Naive thymus-derived CD4-positive, alpha-beta T cell (primary cell): ENCODE measurements around the gene CACNA1C. TPM values are rescaled to one million over a fixed set of nuclear protein-coding genes. Genes with fewer than 3 reads are reported as not detected.

Source experiments
- ATAC-seq: fragments of 150-1000 bp; cut with Tn5 transposase; 2 replicates; pipeline ENCODE4 v1.10.0; 2021; ENCODE audit warnings: mild to moderate bottlenecking, moderate library complexity
- CTCF ChIA-PET: fragments of 350-600 bp; sonication (Branson Sonifier 250); formaldehyde crosslinking; loops from one replicate; lab custom pipeline; 2021; ENCODE audit warnings: antibody characterized with exemption; lab: Charles Lee
- POLR2A ChIA-PET: fragments of 350-600 bp; sonication (Branson Sonifier 250); formaldehyde crosslinking; loops from one replicate; lab custom pipeline; 2021; ENCODE audit warnings: antibody characterized with exemption, inconsistent platforms; lab: Charles Lee
- DNase-seq, 9 donors: peaks; one replicate each; pipeline versions ENCODE4 v3.0.0 to v3.0.0-alpha.2; 2020 to 2022; ENCODE audit warnings: mixed read lengths in 1 of 9
- H3K27ac ChIP-seq: one replicate; pipeline ENCODE4 v1.7.0; 2013; ENCODE audit warnings: mild to moderate bottlenecking, low read depth, low read length, moderate library complexity
- H3K27me3 ChIP-seq, 2 donors: one replicate each; pipeline ENCODE4 v1.7.0; 2013; ENCODE audit warnings: low read length in 2 of 2, mild to moderate bottlenecking in 2 of 2, moderate library complexity in 2 of 2; ENCODE audit not compliant: control insufficient read depth in 2 of 2, insufficient read depth in 2 of 2
- H3K36me3 ChIP-seq, 3 experiments: 1 replicate in 2 of 3; 2 replicates in 1 of 3; pipeline ENCODE4 v1.7.0; 2013; ENCODE audit warnings: low read length in 3 of 3, mild to moderate bottlenecking in 3 of 3, moderate library complexity in 1 of 3; ENCODE audit not compliant: insufficient read depth in 3 of 3, control insufficient read depth in 2 of 3
- H3K4me1 ChIP-seq, 2 donors: one replicate each; pipeline ENCODE4 v1.7.0; 2013; ENCODE audit warnings: low read length in 2 of 2, mild to moderate bottlenecking in 2 of 2, moderate library complexity in 1 of 2; ENCODE audit not compliant: control insufficient read depth in 2 of 2, insufficient read depth in 2 of 2
- H3K4me3 ChIP-seq: 2 replicates; pipeline ENCODE4 v1.7.0; 2013; ENCODE audit warnings: mild to moderate bottlenecking, low read length
- H3K9me3 ChIP-seq, 3 experiments: 1 replicate in 2 of 3; 2 replicates in 1 of 3; pipeline ENCODE4 v1.7.0; 2013; ENCODE audit warnings: low read length in 3 of 3; ENCODE audit not compliant: control insufficient read depth in 2 of 3
- H3K27ac Mint-ChIP-seq, 9 donors: one replicate each; pipeline ENCODE4 v1.8.0; 2020 to 2022; ENCODE audit warnings: mixed read lengths in 9 of 9, mild to moderate bottlenecking in 8 of 9, moderate library complexity in 5 of 9, inconsistent platforms in 2 of 9
- H3K27me3 Mint-ChIP-seq, 5 donors: one replicate each; pipeline ENCODE4 v1.8.0; 2021 to 2022; ENCODE audit warnings: mixed read lengths in 5 of 5, mild to moderate bottlenecking in 1 of 5
- H3K36me3 Mint-ChIP-seq, 5 donors: one replicate each; pipeline ENCODE4 v1.8.0; 2020 to 2022; ENCODE audit warnings: mixed read lengths in 5 of 5, mild to moderate bottlenecking in 3 of 5, inconsistent platforms in 1 of 5
- H3K4me1 Mint-ChIP-seq, 7 donors: one replicate each; pipeline ENCODE4 v1.8.0; 2020 to 2022; ENCODE audit warnings: mixed read lengths in 7 of 7, mild to moderate bottlenecking in 3 of 7, inconsistent platforms in 1 of 7
- H3K4me3 Mint-ChIP-seq, 10 donors: one replicate each; pipeline ENCODE4 v1.8.0; 2020 to 2022; ENCODE audit warnings: mild to moderate bottlenecking in 10 of 10, mixed read lengths in 10 of 10, moderate library complexity in 6 of 10, inconsistent platforms in 2 of 10
- H3K9me3 Mint-ChIP-seq, 11 donors: one replicate each; pipeline ENCODE4 v1.8.0; 2020 to 2022; ENCODE audit warnings: mixed read lengths in 11 of 11, mild to moderate bottlenecking in 4 of 11, inconsistent platforms in 1 of 11, moderate library complexity in 1 of 11
- intact Hi-C, 2 donors: fragments of 100-400 bp; cut with micrococcal nuclease; formaldehyde crosslinking; loops; one replicate each; pipeline ENCODE4 v1.15.1; 2023
- polyA plus RNA-seq, 2 donors: library from polyadenylated mRNA; unstranded; fragments of 300-500 nt; fragmentation: Illumina TruSeq; gene quantifications; one replicate each; pipeline ENCODE4 v1.2.3, GENCODE V29; 2021
- total RNA-seq, 6 experiments: library from RNA in 5 of 6; stranded (reverse) in 5 of 6; gene quantifications; 1 replicate in 5 of 6; 2 replicates in 1 of 6; pipeline ENCODE4 v1.2.3 and lab custom pipeline; 2021 to 2026

Gene CACNA1C
- total and polyA plus RNA-seq, 7 experiments from 2014 or later: 0.04 to 0.48 (median 0.08) TPM

GRCh38 chr12:2011643-2012607, 40.9 kb upstream of the CACNA1C start:
- Mint-ChIP-seq H3K27me3 (peaks cover 0 to 22% (median 0%) of the 10 kb centered on the region in 5 donors), H3K9me3 (no peaks in the 10 kb centered on the region), H3K4me3 (no peak overlapping the region), H3K36me3 (no peaks in the 10 kb centered on the region), H3K4me1 (no peaks in the 10 kb centered on the region), H3K27ac (no peak overlapping the region)
- no peaks in the 10 kb centered on the region for H3K27me3 ChIP-seq
- DNase-seq (no peak), ATAC-seq (no peak)
- no peaks in the 10 kb centered on the region for H3K4me1 ChIP-seq
- ChIA-PET POLR2A (interaction anchor here (0.6 kb wide), 1 partner anchor 94 kb away, joined by 3 read pairs; no protein-coding TSS in a partner anchor), CTCF (no interaction called here)
- H3K36me3 ChIP-seq: no peaks in the 10 kb centered on the region
- H3K27ac ChIP-seq: no peak overlapping the region
- H3K9me3 ChIP-seq: no peaks in the 10 kb centered on the region
- no peak overlapping the region for H3K4me3 ChIP-seq
- intact Hi-C loops: no loop called here

GRCh38 chr12:2013086-2013485, 39.7 kb upstream of the CACNA1C start:
- H3K27me3 Mint-ChIP-seq: peaks cover under 1 to 22% (median 10%) of the 10 kb centered on the region in 5 donors
- no peaks in the 10 kb centered on the region for H3K4me1 Mint-ChIP-seq
- Histone ChIP-seq H3K4me3 (no peak overlapping the region), H3K9me3 (no peaks in the 10 kb centered on the region), H3K36me3 (no peaks in the 10 kb centered on the region), H3K27me3 (no peaks in the 10 kb centered on the region), H3K27ac (no peak overlapping the region), H3K4me1 (no peaks in the 10 kb centered on the region)
- ATAC-seq (no peak), DNase-seq (no peak)
- ChIA-PET CTCF (no interaction called here), POLR2A (no interaction called here)
- H3K4me3 Mint-ChIP-seq: no peak overlapping the region
- H3K9me3 Mint-ChIP-seq: no peaks in the 10 kb centered on the region
- H3K36me3 Mint-ChIP-seq: no peaks in the 10 kb centered on the region
- intact Hi-C loops: no loop called here
- no peak overlapping the region for H3K27ac Mint-ChIP-seq

GRCh38 chr12:2013527-2014223, 39.1 kb upstream of the CACNA1C start:
- H3K4me1 ChIP-seq: no peaks in the 10 kb centered on the region
- DNase-seq (no peak), ATAC-seq (no peak)
- H3K4me3 ChIP-seq: no peak overlapping the region
- Mint-ChIP-seq H3K4me3 (no peak overlapping the region), H3K27me3 (peaks cover 4 to 26% (median 14%) of the 10 kb centered on the region in 5 donors), H3K9me3 (no peaks in the 10 kb centered on the region), H3K36me3 (no peaks in the 10 kb centered on the region), H3K4me1 (no peaks in the 10 kb centered on the region), H3K27ac (no peak overlapping the region)
- H3K27me3 ChIP-seq: no peaks in the 10 kb centered on the region
- no peak overlapping the region for H3K27ac ChIP-seq
- H3K9me3 ChIP-seq: no peaks in the 10 kb centered on the region
- H3K36me3 ChIP-seq: no peaks in the 10 kb centered on the region
- POLR2A ChIA-PET: no interaction called here
- intact Hi-C loops: no loop called here
- CTCF ChIA-PET: no interaction called here

GRCh38 chr12:2014231-2014630, 38.6 kb upstream of the CACNA1C start:
- CTCF ChIA-PET: no interaction called here

GRCh38 chr12:2016862-2017545, 35.8 kb upstream of the CACNA1C start:
- Histone ChIP-seq H3K4me1 (no peaks in the 10 kb centered on the region), H3K27me3 (no peaks in the 10 kb centered on the region), H3K9me3 (no peaks in the 10 kb centered on the region), H3K36me3 (no peaks in the 10 kb centered on the region), H3K4me3 (no peak overlapping the region), H3K27ac (no peak overlapping the region)
- H3K4me3 Mint-ChIP-seq: no peak overlapping the region
- no peak for DNase-seq
- ATAC-seq: no peak
- intact Hi-C loops: no loop called here
- H3K9me3 Mint-ChIP-seq: peaks cover 0 to 2% (median 0%) of the 10 kb centered on the region in 11 donors
- peaks cover 11 to 31% (median 25%) of the 10 kb centered on the region in 5 donors for H3K27me3 Mint-ChIP-seq
- H3K4me1 Mint-ChIP-seq: no peaks in the 10 kb centered on the region
- H3K36me3 Mint-ChIP-seq: no peaks in the 10 kb centered on the region
- ChIA-PET POLR2A (no interaction called here), CTCF (no interaction called here)
- no peak overlapping the region for H3K27ac Mint-ChIP-seq

More at GRCh38 chr12:2014231-2014630, 38.6 kb upstream of the CACNA1C start:
- no peaks in the 10 kb centered on the region for H3K4me1 ChIP-seq
- Mint-ChIP-seq H3K36me3 (no peaks in the 10 kb centered on the region), H3K9me3 (peaks cover 0 to 2% (median 0%) of the 10 kb centered on the region in 11 donors), H3K4me3 (no peak overlapping the region), H3K4me1 (no peaks in the 10 kb centered on the region), H3K27ac (no peak overlapping the region), H3K27me3 (peaks cover 10 to 31% (median 18%) of the 10 kb centered on the region in 5 donors)
- DNase-seq: no peak
- H3K36me3 ChIP-seq: no peaks in the 10 kb centered on the region
- H3K9me3 ChIP-seq: no peaks in the 10 kb centered on the region
- no peak overlapping the region for H3K27ac ChIP-seq
- intact Hi-C loops: no loop called here
- no peak overlapping the region for H3K4me3 ChIP-seq
- POLR2A ChIA-PET: no interaction called here
- no peak for ATAC-seq
- no peaks in the 10 kb centered on the region for H3K27me3 ChIP-seq

GRCh38 chr12:2017546-2018337, 35.0 kb upstream of the CACNA1C start:
- H3K9me3 Mint-ChIP-seq: peaks cover 0 to 2% (median 0%) of the 10 kb centered on the region in 11 donors
- Histone ChIP-seq H3K27ac (no peak overlapping the region), H3K4me1 (no peaks in the 10 kb centered on the region), H3K4me3 (no peak overlapping the region), H3K9me3 (no peaks in the 10 kb centered on the region), H3K36me3 (no peaks in the 10 kb centered on the region), H3K27me3 (no peaks in the 10 kb centered on the region)
- ATAC-seq: no peak
- POLR2A ChIA-PET: no interaction called here
- no peak overlapping the region for H3K4me3 Mint-ChIP-seq
- DNase-seq: no peak
- no peak overlapping the region for H3K27ac Mint-ChIP-seq
- H3K27me3 Mint-ChIP-seq: peaks cover 11 to 31% (median 25%) of the 10 kb centered on the region in 5 donors
- H3K36me3 Mint-ChIP-seq: no peaks in the 10 kb centered on the region
- H3K4me1 Mint-ChIP-seq: no peaks in the 10 kb centered on the region
- CTCF ChIA-PET: no interaction called here
- intact Hi-C loops: no loop called here
